Medulla oblongata (tissue), 1 donor: ENCODE data around the gene SCT.

ENCODE experiments used
- DNase-seq: peaks from one replicate; pipeline ENCODE4 v3.0.0-alpha.2; 2015; ENCODE audit errors: extremely low spot score

SCT gene

GRCh38 chr11:586376-587316 lies 40.3 kb downstream of the SCT start:
- DNase-seq = no peak

- DNase-seq = no peak
Observed at GRCh38 chr11:584287-584686, 42.7 kb downstream of the SCT start.

GRCh38 chr11:581752-582151 lies 45.2 kb downstream of the SCT start:
- DNase-seq = no peak

GRCh38 chr11:581342-581741 lies 45.6 kb downstream of the SCT start:
- no peak for DNase-seq

DNA sequence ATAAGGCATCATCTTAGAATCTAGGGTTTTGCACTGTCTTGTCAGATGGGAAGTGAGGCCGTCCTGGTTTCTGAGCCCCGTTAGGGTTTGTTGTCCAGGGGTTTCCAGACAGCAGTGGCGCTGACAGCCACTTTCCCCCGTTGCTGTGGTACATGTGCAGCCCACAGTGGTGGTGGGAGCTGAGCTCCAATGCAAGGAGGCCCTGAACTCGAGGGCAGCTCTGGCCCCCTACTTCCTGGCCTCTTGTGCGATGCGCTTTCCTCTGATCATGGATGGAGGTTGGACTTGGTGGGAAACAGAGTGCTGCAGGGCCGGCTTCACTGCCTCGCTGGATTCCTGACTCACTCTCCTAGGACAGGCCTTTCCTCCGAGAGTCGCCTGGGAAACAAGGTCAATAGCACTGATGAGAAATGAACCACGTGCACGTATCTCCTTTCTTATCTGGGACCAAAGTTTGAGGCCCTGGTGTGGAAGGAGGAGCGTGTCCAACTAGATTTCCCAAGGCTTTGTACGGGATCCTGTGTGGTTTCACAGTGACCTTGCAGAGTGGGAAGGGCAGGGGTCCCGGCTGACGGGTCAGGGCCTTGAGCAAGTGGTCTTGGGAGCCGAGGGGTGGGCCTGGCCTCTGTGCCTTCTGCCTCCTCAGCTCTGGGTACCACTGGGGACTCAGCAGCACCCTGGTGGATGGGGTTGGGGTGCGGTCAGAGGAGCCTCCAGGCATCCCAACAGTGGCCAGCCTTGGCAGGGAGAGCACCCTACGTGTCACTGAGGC lies 47.0 kb downstream of the SCT start:
- no peak for DNase-seq

DNA sequence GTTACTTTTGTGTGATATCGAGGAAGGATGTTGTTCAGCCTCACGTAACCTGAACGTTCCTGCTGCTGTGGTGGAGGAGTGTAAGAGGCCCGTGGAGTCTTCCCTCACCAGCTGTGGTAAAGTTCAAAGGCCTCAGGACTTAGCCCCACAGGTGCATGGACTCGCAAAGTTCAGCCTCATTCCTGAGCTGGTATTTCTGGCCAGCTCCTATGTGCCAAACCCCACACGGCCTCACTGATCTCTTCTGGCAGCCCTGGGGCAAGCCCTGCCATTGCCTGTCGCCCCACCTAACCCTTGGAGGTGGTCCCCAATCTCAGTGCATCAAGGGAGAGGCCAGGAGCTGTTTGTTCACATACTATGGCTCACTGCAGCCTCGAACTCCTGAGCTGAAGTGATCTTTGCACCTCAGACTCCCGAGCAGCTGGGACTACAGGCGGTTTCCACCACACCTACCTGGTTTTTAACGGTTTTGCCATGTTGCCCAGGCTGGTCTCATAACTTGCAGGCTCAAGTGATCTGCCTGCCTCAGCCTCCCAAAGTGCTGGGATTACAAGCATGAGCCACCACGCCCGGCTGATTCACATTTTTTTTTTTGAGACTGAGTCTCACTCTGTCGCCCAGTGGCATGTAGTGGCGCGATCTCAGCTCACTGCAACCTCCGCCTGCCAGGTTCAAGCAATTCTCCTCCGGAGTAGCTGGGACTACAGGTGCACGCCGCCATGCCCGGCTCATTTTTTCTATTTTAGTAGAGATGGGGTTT lies 48.5 kb downstream of the SCT start:
- DNase-seq = no peak

DNA sequence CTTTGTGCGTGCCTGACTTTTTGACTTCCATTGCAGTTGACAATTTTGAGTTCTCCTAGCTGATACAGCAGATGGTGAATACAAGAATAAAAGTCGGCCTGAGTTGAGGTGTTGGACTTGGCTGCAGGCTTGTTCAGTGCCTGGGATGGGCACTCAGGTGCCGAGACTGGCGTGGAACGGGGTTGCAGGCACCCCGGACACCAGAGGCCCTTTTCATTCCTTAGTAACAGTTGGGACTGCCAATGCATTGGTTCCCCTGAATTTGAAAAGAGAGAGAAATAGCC lies 49.4 kb downstream of the SCT start:
- no peak for DNase-seq

DNA sequence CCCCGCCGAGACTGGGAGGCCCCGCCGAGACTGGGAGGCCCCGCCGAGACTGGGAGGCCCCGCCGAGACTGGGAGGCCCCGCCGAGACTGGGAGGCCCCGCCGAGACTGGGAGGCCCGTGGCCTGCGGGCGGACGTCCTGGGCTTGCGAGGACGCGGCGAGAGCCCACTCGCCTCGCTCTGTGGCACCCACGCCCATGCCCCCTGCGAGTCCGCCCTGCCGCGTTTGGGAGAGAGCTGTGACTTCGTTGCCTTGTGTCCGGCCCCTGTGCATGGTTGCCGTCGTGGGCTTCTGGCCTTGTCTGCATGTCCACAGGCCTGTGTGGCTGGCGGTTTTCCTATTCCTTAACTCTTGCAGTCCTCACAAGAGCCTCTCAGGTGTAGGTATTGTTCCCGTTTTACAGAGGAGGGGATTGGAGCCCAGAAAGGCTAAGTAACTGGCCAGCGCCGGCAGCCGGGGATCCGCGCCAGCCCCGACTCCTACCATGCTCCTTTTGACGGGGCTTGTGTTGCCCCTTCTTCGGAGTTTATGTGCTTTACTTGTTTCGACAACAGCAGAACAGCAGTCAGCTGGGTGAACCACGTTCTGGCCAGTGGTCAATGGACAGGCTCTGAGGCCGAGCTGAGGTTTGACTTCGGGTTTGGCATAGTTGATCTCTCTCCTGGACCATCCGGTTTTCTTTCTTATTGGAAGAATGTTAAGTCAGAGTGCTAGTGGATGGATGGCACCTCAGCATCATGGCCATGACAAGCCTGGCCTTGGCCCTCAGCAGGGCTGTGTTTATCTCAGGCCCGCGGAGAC lies 50.0 kb downstream of the SCT start:
- no peak for DNase-seq
